Stimulated activated CD8-positive, alpha-beta memory T cell treated with anti-CD3 and anti-CD28 coated beads, Interleukin-2, amount 100 ng/mL, for 48 hours (primary cell): ENCODE results near the gene TSPOAP1.

Experiments used
- DNase-seq, 2 donors: peaks; one replicate each; pipeline ENCODE4 v3.0.0-alpha.2; 2020; ENCODE audit warnings: low read depth in 2 of 2

The TSPOAP1 gene

DNA sequence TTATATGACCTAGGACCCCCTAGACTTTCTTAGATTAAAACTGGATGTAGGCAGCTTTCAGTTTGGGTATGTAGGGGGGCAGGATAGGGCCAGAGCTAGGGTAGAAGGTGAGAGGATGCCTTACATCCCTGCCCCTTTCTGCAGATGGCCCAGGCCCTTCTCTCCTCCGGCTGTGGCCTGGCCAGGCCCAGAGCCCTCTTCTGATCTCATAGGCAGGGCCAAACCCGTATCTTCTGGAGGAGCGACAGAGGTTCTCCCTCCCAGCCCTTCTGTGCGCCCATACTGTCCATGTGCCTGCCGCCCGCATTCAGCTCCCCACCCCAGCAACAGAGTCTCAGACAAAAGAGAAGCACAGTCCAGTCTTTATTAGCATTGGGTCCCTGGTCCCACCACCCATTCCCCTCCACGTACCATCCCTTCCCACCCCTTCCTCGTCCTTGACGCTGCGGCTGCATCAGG is 2.0 kb upstream of the TSPOAP1 start:
- DNase-seq = peak in 1 of 2 donors; percentile 24

- DNase-seq = no peak
These were observed 1.4 kb upstream of the TSPOAP1 start for GRCh38 chr17:58329810-58330537.

DNA sequence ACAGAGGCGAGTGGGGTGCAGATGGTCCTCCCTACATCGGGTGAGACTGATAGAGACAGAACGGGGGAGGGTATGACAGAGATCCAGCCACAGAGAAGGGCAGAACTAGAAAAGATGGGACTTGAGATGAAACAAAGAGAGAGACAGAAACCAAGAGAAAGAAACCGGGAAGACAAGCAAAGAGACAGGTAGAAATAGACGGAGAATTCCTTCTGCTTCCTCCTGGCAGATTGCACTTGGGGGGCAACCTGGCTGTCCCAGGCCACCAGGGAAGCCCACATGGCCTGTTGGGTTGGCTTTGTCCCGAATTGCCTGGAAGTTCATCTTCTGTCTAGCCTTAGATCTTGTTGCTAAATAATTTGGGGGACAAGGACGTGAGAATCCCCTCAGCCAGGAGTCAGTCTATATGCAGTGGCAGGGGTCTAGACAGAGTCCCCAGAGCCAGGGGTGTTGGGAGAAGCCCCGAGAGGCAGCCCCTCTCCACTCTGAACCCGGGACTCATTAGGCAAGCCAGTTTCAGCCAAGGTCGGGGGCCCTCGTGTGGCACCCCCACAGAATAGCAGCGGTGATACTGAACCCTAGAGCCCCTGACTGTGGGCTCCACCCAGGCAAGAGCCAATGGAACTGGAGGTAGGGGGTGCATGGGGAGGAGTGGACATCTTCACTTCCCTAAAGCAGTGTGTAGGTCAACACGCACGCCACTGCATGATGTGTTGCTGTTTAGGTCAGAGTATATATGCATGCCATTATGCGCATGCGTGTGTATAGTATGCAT is 627 bp upstream of the TSPOAP1 start:
- peak; percentile 81 to 85 for DNase-seq

DNA sequence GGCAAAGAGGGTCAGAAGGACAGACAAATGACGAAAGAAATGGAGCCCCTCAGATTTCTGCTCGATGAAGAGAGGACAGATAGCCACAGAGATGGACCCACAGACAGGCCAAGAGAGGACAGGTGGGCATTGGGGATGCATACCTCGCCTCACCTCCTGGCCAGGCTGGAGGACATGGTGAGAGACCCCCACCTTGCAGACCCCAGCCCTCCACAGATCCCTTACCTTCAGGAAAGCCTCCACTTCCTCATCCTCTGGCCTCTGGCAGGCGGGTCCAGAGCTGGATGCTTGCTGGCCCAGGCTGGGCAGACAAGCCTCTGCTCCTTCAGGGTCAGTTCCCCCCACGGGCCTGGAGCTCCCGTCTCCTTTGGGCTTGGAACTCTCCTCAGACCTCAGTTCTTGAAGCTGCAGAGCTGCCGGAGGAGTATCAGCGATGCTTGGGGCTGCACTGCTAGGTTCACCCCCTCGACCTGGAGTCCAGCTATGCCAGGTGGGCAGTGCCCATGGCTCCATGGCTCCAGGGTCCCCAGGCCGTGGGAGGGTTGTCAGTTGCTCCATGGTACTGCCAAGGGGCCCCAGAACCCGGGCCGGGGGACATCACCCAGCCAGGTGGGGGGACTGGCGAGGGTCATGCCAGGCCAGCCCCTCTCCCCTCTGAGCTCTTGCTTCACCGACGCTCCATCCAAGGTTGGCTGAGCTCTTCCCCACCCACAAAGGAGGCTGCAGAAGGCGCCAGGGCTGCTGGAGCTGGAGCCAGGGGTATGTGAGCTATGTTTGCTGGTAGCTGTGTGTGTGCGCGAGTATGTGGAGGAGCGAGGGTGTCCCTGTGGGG is 1.0 kb downstream of the TSPOAP1 start:
- DNase-seq = peak in 1 of 2 donors; percentile 27

DNA sequence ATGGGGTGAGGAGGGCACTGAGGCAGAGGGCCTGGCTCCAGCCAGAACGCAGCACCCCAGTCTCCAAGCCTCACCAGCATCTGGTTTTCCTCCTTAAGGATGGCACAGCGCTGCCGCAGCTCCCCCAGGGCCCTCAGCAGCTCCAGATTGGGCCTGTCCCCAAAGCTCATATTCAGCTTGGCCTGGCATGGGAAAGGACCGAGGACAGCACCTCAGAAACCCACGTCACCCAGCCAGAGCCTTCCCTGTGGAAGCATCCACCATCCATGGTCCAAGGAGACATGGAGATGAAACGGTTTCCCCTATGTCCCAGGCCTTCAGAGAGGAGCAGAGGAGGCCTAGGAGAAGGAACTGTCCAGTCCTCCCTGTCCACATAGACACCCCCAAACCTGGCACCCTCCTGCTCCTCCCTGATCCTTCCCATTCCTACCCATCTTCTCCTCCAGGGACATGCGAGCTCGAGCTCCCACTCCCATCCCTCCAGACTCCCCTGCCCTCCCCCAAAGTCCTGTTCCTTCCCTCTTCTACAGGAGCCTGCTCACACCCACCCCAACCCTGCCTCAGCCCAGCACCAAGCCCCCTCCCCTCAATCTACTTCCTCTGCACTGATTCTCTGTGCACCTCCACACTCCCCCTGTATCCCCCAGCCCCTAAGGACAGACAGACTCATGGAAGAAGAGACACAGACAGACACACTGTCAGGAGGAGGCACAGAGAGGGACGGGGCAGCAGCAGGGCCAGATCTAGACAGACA is 1.8 kb downstream of the TSPOAP1 start:
- DNase-seq = no peak

DNA sequence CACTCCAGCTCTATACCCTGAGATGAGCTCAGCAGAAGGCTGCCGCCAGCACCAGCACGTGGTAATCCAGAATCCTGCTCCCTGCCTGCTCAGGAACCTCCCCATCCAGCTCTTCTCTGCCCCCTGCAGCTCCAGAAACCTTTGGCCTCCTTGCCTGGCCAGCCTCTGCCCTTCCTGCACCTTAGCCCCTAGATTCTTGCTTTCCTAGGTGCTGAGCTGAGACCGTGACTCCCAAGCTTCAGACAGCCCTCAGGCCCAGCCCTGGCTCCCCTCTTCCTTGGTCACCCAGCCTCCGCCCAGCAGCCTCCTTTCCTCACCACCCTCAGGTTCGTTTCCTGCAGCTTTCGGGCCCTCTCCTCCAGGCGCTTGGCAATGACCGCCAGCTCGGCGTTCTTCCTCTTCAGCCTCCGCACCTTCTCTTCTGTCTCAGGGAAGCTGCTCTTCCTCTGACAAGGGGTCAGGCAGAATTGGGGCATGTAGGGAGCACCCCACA is 2.6 kb downstream of the TSPOAP1 start:
- no peak for DNase-seq

GRCh38 chr17:58325289-58325726 is 3.3 kb downstream of the TSPOAP1 start:
- DNase-seq = no peak

GRCh38 chr17:58324409-58325288 is 3.9 kb downstream of the TSPOAP1 start:
- no peak for DNase-seq

DNA sequence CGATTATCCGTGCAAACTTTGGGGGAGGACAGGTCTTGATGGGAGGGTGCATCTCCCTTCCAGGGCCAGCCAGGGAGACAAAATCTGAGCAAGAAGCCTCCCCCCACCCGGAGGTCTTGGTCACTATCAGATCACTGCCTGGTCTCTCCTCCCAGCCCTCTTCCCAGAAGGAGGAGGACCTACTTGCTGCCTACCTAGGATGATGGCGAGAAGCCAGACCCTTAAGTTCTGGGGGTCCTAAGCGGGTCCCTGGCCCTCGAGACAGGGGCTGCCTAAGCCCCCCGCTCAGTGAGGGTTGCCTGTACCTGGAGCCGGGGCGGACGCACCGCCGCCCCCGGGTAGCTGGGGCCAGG is 4.6 kb downstream of the TSPOAP1 start:
- DNase-seq = no peak

GRCh38 chr17:58323366-58324055 is 5.1 kb downstream of the TSPOAP1 start:
- no peak for DNase-seq

DNA sequence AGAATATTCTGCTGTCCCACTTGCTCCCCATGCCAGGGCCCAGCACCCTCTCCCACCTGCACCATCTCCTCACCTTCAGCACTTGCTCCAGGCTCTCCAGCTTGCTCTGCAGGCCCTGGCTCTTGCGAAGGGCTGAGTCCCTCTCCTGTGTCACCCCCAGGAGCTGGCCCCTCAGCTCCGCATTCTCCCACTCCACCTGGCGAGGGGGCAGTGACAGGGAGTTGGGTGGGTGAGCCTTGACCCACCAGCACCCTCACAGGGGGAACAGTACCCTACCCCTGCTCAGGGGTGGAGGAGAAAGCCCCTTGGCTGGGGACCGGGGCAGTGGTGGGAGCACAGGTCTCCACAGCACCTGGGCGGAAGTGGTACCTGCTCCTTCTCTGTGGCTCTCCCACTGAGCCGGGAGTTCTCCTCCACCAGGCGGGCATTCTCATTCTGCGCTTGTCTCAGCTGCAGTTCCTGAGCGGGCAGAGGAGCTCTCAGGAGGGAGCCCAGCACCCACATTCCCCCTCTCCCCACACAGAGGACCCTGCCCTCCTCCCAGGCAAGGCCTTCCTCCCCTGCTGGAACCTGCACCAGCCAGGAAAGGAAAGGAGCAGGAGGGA is 5.9 kb downstream of the TSPOAP1 start:
- no peak for DNase-seq

DNA sequence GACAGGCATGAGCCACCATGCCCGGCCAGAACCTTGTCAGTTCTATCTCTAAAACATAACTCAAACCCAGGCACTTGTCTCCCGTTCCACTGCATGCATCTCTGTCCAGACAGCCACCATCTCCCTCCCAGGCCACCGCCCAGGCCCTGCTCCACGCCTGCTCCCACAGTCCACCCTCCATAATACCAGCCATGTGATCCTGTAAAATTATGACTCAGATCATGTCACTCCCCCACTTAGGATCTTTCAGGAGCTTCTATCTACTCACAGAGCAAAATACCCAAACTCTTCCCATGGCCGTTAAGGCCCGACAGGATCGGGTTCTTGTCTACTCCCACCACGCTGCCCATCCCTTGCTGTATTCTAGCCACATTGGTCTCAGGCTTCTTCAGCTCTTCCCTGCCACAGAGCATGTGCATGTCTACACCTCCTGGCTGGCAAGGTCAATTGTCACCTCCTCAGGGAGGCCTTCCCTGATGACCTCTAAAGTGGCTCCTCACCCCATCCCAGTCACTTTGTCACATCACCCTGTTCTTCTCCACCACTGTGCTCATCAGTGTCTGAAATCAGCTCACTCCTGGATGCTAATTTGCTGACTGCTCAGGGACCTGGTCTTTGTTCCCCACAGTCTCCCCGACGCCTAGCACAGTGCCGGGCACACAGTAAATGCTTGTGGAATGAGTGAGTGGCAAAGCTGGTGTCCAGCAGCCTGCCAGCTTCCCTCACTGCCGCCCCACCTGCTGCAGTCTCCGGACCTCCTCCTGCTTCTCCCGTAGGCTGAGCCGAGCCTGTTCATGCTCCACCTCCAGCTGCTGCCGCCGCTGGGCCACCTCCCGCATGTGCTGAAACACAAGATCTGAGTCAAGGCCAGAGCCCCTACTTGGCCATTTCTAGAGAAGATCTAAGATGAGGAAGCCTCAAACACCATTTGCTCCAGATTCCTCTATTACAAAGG is 6.7 kb downstream of the TSPOAP1 start:
- no peak for DNase-seq

GRCh38 chr17:58320570-58321323 is 7.8 kb downstream of the TSPOAP1 start:
- no peak for DNase-seq

DNA sequence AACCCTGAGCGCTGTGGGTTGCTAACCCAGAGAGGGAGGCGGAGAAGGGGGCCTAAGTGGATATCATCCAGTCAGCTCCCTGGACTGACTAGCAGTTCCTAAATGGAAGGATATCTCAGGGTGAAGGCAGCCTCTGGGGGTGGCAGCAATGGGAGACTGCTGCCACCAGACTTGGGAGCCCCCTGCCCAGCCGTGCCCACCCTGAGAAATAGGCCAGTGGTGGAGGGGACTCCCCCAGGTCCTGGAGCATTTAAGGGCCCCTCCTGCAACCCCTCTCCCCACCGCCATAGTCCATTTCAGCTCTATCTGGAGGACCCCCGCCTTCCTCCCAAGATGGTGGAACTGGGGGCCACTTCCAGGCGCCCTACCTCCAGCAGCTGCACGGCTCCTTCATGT is 8.4 kb downstream of the TSPOAP1 start:
- no peak for DNase-seq

- no peak for DNase-seq
These were observed 9.1 kb downstream of the TSPOAP1 start for GRCh38 chr17:58319173-58320162.

DNA sequence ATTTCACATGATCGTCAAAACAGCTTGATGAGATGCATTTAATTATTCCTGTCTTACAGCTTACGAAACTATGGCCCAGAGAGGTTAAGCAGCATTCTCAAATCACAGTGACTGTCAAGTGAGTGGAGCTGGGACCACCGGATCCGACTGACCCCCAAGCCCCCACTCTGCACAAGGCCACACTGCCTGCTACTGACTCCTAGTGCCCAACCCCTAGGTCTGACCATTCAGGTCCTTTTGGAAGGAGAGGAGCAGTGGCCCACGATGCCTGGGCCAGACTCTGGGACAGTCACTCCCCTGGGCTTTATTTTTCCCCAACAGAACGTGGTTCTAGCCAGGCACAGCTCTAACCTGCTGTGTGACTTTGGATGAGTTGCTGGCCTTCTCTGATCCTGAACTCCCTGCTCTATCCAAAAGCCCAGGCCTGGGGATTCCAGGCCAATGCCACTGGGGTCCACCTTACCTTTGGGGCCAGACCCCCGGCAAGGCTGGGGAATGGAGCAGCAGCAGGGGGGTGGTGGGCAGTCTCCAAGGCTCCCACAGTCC is 9.9 kb downstream of the TSPOAP1 start:
- DNase-seq = no peak
